Measurements from ENCODE around the gene CNOT3. TPM values are rescaled to one million over a fixed set of nuclear protein-coding genes. Genes with fewer than 3 reads are reported as not detected.
"Not testable (repeated sequence)": the region's sequence is repeated elsewhere in the genome, so short reads cannot be mapped to it uniquely, and the experiment has no call there.

The CNOT3 gene
- total RNA-seq, 3 donors from 2014 or later: 90.8 to 102 (median 100) TPM

DNA sequence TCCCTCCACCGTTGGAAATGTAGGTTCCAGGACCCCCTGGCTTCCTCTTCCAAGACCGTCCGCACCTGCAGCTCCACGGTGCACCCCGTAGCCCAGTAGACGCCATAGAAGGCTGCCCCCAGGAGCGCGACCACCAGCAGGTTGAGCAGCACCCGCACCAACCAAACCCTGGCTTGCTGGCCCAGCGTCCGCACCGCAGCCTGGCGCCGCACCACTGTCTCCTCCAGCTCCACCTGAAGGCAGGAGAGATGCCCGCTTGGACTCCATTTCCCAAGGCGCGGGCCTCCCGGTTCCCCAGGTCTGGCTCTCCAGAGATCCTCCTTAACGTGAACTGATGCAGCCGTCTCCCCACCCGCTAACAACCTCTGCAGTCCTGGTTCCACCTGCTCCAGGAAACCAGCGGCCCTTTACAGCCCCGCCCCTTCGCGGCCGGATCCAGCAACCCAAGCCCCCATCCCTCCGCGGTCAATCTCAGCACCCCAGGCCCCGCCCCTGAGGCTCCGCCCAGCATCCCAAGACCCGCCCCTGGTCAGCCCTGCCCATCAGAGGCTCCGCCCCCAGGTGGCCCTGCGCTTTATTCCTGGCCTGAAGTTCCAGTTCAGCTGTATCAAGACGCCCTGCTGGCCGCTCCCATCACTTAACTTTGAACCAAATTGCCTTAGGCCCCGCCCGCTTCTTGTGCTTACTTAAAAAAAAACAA is 27.0 kb downstream of the CNOT3 start:
- ATAC-seq (no peak), DNase-seq (no peak)
- Mint-ChIP-seq H3K36me3 (ENCODE audit: insufficient read depth) (no peaks in the 10 kb centered on the region), H3K4me1 (ENCODE audit: low read depth) (peaks cover 47% of the 10 kb centered on the region), H3K4me3 (peak overlapping the region; percentile 61), H3K9me3 (no peaks in the 10 kb centered on the region), H3K27me3 (ENCODE audit: low read depth) (no peaks in the 10 kb centered on the region)

DNA sequence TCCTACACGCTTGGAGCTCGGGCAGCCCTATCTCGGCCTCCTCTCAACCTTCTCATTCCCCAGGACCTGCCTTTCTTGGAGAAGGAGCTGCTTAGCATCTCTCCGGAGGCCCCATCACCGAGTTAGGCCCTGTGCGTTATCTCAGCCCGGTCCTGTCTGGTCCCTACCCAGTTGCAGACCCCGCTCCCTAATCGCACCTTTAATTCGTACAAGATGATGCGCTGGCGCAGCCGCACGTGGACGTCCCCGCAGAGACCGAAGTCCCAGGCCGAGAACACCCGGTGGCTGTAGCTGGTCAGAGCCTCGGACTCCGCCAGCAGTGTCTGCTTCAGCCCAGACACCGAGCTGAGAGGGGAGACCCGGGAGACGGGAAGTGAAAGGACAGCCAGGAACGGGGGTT is 27.7 kb downstream of the CNOT3 start:
- H3K9me3 Mint-ChIP-seq: no peaks in the 10 kb centered on the region
- H3K4me1 Mint-ChIP-seq (ENCODE audit: low read depth): peaks cover 43% of the 10 kb centered on the region
- H3K27me3 Mint-ChIP-seq (ENCODE audit: low read depth): no peaks in the 10 kb centered on the region
- no peaks in the 10 kb centered on the region for H3K36me3 Mint-ChIP-seq (ENCODE audit: insufficient read depth)
- no peak for DNase-seq
- ATAC-seq: no peak
- no peak overlapping the region for H3K4me3 Mint-ChIP-seq

DNA sequence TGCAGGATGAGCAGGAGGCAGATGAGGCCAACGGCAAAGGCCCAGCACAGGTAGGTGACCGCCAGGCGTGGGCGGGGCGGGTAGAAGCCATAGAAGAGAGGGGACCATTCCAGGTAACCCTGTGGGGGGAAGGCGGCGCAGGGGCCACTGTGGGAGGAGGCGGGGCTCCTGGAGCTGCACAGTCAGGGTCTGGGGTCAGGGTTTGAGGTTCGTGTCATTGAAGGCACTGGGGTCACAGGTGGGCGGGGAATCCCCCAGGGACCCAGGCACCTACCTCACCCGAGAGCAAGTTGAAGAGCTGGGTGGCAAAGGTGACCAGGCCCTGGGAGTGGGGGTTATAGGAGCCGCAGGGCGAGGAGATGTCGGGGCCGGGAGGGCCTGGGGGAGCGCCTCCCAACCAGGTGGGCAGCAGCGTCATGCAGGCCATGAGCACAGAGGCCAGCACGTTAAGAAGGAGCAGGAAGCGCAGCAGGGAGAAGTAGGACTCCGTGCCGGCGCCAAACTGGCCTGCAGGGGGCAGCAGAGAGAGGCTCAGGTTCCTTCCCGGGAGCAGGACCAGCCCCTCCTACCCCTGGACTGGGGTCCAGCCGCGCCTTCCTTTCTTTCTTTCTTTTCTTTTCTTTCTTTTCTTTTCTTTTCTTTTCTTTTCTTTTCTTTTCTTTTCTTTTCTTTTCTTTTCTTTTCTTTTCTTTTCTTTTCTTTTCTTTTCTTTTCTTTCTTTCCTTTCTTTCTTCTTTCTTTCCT is 30.8 kb downstream of the CNOT3 start:
- Mint-ChIP-seq H3K27me3 (ENCODE audit: low read depth) (no peaks in the 10 kb centered on the region), H3K4me1 (ENCODE audit: low read depth) (peaks cover 21% of the 10 kb centered on the region), H3K9me3 (no peaks in the 10 kb centered on the region), H3K4me3 (no peak overlapping the region), H3K36me3 (ENCODE audit: insufficient read depth) (no peaks in the 10 kb centered on the region)
- DNase-seq (peak; percentile 95), ATAC-seq (peak; percentile 96 to 98)

DNA sequence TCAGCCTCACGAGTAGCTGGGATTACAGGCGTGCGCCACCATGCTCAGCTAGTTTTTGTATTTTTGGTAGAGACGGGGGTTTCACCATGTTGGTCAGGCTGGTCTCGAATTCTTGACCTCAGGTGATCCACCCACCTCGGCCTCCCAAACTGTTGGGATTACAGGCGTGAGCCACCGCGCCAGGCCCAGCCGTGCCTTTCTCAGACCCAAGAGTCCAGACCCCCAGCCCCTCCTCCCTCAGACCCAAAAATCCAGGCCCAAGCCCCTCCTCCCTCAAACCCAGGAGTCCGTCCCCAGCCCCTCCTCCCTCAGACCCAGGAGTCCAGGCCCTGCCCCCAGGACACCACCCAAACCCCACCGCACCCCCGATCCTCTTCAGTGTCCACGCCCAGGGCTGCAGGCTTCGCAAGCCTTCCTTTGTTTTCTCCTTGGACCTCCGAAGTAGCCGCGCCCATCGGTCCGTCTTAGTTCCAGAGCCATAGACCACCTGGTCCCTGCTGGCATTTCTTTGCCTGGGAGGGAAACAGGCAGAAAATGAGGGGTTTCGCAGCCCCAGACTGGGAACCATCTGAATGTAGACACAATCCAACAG is 31.7 kb downstream of the CNOT3 start:
- DNase-seq: no peak
- Mint-ChIP-seq H3K4me3 (peak overlapping the region; percentile 16), H3K36me3 (ENCODE audit: insufficient read depth) (no peaks in the 10 kb centered on the region), H3K27me3 (ENCODE audit: low read depth) (no peaks in the 10 kb centered on the region), H3K4me1 (ENCODE audit: low read depth) (peaks cover 13% of the 10 kb centered on the region), H3K9me3 (no peaks in the 10 kb centered on the region)
- no peak for ATAC-seq

DNA sequence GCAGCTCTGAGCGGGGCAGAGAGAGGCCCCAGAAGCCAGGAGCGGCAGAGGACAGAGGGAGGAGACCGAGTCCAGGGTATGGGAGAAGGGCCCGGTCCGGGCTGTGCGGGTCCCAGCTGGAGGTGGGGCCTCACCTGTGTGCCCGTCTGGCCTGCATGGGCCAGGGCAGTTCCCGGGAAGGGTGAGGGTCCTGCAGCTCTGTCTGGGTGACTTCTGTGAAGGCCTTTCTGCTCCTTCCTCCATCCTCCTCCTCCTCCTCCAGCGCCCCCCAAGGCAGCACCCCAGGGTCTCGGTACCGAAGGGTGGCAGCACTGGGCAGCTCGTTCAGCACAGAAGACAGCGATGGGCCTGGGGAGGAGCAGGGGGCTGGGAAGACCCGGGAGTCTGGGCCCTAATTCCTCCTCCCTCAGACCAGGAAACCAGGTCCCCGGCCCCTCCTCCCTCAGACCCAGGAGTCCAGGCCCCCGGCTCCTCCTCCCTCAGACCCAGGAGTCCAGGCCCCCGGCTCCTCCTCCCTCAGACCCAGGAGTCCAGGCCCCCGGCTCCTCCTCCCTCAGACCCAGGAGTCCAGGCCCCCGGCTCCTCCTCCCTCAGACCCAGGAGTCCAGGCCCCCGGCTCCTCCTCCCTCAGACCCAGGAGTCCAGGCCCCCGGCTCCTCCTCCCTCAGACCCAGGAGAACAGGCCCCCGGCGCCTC is 34.3 kb downstream of the CNOT3 start:
- not testable (repeated sequence) for H3K36me3 Mint-ChIP-seq (ENCODE audit: insufficient read depth); ATAC-seq; H3K27me3 Mint-ChIP-seq (ENCODE audit: low read depth); H3K9me3 Mint-ChIP-seq; DNase-seq; H3K4me3 Mint-ChIP-seq; H3K4me1 Mint-ChIP-seq (ENCODE audit: low read depth)

DNA sequence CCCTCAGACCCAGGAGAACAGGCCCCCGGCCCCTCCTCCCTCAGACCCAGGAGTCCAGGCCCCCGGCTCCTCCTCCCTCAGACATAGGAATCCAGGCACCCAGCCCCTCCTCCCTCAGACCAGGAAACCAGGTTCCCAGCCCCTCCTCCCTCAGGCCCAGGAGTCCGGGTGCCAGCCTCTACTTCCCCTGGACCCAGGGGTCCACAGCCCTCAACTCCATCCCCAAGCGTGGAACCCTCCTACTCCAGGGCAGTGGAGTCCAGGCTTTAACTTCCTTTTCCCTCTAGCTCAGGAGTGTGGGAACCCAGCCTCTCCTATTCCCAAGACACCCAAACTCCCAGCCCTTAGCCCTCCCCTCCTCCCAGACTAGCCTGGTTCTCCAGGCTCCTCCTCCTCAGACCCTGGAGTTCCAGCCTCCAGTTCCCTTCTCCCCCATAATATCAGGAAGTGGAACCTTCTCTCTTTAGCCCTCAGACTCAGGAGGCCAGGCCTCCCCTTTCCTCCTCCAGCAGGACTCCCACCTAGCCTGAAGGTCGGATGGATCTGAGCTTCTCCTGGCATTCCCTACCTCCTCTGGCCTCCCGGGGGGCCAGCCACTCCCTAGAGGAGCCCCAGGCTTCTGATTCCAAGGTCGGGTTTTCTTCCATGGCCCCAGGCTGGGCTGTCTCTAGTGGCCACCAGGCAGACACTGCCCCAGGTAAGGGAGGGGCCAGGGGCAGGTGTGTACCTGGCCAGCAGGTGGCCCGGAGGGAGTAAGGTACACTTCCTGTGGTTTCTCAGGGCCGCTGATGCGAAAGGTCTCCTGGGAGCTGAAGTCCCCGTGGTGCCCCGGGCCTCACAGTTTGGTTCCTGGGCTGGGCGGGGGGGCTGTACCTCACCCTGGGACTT is 35.2 kb downstream of the CNOT3 start, which contains the start of gene TMC4:
Gene TMC4 (minus strand): TSS at position 690 of the 888 bp plus-strand sequence. CDS start 43 bp downstream, at position 647.
- no peak for ATAC-seq
- H3K4me3 Mint-ChIP-seq: no peak within 1 kb of the TSS
- H3K36me3 Mint-ChIP-seq (ENCODE audit: insufficient read depth): no peaks in the 10 kb centered on the region
- H3K4me1 Mint-ChIP-seq (ENCODE audit: low read depth): peaks cover 6% of the 10 kb centered on the region
- H3K9me3 Mint-ChIP-seq: no peaks in the 10 kb centered on the region
- no peak for DNase-seq
- no peaks in the 10 kb centered on the region for H3K27me3 Mint-ChIP-seq (ENCODE audit: low read depth)

DNA sequence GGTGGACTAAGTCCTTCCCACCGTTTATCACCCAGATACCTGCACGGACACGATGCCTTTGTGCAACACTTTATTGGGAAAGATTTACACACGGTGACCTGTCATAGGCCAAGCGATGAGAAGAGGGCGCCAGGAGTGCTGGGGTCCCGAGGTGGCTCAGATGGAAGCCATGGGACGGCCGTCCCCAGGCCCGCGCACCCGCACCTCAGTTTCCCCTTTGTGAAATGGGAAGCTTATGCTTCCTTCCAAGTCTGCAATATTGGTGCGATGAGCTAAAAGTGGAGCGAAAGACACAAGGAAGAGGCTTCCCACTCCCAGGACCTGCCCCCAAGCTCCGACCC is 35.8 kb downstream of the CNOT3 start:
- Mint-ChIP-seq H3K9me3 (no peaks in the 10 kb centered on the region), H3K4me3 (no peak overlapping the region), H3K36me3 (ENCODE audit: insufficient read depth) (peaks cover 4% of the 10 kb centered on the region), H3K27me3 (ENCODE audit: low read depth) (no peaks in the 10 kb centered on the region), H3K4me1 (ENCODE audit: low read depth) (peaks cover 4% of the 10 kb centered on the region)
- DNase-seq (no peak), ATAC-seq (no peak)

DNA sequence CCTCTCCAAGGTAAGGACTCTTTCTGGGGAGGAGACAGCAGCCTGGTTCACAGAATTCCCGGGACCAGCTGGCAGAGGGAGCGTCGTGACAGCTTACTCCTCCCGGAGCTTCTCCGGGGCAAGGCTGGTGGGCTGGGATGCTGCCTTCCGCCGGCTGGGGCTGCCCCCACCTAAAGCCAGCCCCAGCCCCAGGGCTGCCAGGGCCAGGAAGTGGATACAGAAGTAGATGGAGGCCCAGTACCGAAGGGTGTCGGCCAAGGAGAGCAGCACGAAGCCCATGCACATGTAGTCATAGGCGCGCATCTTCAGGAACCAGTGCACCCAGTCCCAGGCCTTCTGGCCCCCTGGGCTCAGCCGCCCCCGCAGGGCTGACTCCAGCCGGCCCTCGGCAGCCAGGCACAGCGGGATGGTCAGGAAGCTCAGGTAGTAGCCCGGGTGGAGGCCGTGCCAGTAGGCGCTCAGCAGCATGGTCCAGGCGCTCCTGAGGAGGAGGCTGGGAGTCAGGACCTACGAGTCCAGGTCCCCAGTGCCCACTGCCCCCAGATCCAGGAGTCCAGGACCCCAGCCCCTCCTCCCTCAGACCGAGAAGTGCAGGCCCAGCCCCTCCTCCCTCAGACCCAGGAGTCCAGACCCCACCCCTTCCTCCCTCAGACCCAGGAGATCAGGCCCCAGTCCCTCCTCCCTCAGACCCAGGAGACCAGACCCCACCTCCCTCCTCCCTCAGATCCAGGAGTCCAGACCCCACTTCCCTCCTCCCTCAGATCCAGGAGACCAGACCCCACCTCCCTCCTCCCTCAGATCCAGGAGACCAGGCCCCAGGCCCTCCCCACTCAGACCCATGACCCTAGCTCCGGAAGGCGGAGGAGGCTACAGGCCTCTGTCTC is 36.6 kb downstream of the CNOT3 start:
- Mint-ChIP-seq H3K27me3 (ENCODE audit: low read depth) (no peaks in the 10 kb centered on the region), H3K9me3 (no peaks in the 10 kb centered on the region), H3K4me1 (ENCODE audit: low read depth) (peaks cover 2% of the 10 kb centered on the region), H3K4me3 (no peak overlapping the region), H3K36me3 (ENCODE audit: insufficient read depth) (peaks cover 8% of the 10 kb centered on the region)
- DNase-seq (no peak), ATAC-seq (no peak)

DNA sequence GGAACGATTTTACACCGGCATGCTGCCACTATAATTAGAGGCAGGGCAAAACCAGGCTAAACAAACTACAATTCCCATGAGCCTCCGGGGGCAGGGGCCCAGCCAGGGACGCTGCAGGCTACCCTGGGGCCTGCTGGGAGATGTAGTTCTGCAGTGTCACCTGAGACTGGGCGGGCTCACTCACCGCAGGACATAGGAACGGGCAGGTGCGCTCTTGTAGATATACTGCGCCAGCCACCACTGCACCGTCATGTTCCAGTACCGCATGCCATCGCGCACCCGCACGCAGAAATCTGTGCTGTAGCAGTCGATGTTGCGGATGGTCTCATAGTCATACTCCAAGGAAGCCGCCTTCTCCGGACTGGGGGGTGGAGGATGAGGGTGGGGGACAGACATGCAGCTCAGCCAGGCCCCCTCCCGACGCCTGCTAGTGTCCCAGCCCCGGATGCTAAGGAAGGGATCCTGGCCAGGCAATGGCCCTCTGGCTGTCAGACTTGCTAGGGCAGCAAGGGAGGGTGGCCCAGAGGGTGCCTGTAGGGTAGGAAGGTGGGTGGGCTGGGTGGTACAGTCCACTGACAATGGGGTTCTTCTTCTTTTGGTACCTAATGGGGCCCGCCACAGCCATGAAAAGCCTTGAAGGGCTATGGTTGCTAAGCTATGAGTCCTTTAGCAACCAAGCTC is 41.2 kb downstream of the CNOT3 start:
- Mint-ChIP-seq H3K4me3 (no peak overlapping the region), H3K27me3 (ENCODE audit: low read depth) (no peaks in the 10 kb centered on the region), H3K4me1 (ENCODE audit: low read depth) (no peaks in the 10 kb centered on the region), H3K9me3 (no peaks in the 10 kb centered on the region), H3K36me3 (ENCODE audit: insufficient read depth) (peaks cover 14% of the 10 kb centered on the region)
- peak; percentile 89 to 95 for ATAC-seq
- DNase-seq: no peak

DNA sequence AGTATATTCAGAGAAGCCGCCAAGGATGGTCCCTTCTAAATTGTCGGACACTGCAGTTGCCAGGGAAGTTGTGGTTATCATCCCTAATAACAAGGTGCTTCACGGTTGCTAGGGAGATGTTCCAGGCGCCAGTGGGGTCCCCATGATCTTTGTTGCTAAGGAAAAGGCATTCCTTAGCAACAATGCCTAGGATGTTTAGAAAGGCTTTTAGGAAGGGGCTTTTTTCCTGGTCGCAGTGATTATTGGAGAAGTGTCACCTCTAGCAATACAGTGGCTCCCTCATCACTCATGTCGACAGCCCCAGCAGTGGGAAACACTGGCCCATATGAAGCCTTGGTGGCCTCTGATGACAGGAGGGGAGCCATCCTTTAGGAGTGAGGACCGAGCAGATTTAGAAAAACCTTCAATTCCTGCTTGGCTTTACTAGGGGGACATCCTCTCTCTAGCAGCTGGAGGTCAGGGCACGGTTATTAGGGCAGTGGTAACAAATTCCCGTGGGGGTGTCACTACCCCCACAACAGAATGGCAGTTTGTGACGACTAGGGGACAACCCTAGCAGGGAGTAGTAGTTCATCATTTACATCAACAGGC is 41.8 kb downstream of the CNOT3 start:
- ATAC-seq (no peak), DNase-seq (no peak)
- H3K9me3 Mint-ChIP-seq: no peaks in the 10 kb centered on the region
- no peak overlapping the region for H3K4me3 Mint-ChIP-seq
- H3K27me3 Mint-ChIP-seq (ENCODE audit: low read depth): no peaks in the 10 kb centered on the region
- H3K4me1 Mint-ChIP-seq (ENCODE audit: low read depth): no peaks in the 10 kb centered on the region
- peaks cover 14% of the 10 kb centered on the region for H3K36me3 Mint-ChIP-seq (ENCODE audit: insufficient read depth)

DNA sequence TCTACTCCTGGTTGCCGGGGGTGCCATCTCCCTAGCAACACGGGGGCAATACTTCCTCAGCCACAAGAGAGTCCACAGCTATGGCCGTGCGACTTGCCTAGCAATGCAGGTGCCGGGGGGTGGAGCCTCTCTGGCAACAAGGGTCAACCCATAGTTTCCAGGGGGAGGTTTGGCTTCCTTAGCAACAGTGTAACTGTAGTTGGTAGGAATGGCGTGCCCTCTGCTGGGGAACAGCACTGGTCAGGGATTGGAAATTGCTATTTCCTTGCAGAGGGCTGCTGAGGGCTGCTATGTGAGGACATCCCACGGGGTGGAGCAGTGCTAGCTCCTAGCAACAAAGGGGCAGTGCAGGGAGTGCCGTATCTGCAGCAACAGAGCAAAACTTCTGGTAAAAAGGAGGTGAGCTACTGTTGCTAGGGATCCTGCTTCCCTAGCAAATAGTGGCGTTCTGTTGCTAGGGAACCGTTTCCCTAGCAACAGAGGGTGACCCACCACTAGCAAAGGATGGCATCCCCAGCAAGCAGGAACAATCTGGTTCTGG is 42.4 kb downstream of the CNOT3 start:
- no peak for ATAC-seq
- Mint-ChIP-seq H3K4me3 (no peak overlapping the region), H3K36me3 (ENCODE audit: insufficient read depth) (peaks cover 14% of the 10 kb centered on the region), H3K27me3 (ENCODE audit: low read depth) (no peaks in the 10 kb centered on the region), H3K9me3 (no peaks in the 10 kb centered on the region), H3K4me1 (ENCODE audit: low read depth) (no peaks in the 10 kb centered on the region)
- no peak for DNase-seq

DNA sequence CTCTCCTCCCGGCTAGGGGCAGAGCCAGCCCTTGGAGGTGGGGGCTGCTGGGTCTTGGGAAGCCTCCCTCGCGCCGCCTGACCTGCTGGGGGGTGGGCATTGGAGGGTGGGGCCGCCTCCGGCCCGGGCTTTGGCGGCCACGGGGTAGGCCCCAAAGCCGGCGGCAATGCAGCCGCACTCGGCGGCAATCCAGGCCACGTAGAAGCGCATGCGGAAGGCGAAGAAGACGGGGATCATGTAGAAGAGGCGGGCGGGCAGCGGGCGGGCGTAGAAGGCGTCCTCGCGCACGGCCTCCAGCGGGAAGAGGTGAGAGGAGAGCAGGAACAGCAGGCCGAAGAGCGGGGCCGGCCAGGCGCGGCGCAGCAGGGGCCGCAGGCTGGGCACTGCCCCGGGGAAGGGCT is 43.1 kb downstream of the CNOT3 start:
- H3K9me3 Mint-ChIP-seq: no peaks in the 10 kb centered on the region

More for the DNA sequence above, 43.1 kb downstream of the CNOT3 start:
- DNase-seq: no peak
- Mint-ChIP-seq H3K4me3 (no peak overlapping the region), H3K27me3 (ENCODE audit: low read depth) (no peaks in the 10 kb centered on the region), H3K4me1 (ENCODE audit: low read depth) (no peaks in the 10 kb centered on the region), H3K36me3 (ENCODE audit: insufficient read depth) (peaks cover 16% of the 10 kb centered on the region)
- no peak for ATAC-seq

All from activated T-cell treated with anti-CD3 and anti-CD28 coated beads, Interleukin-2, amount 50 U/mL, for 4 hours (primary cell).